B cell (primary cell): ENCODE data around the gene SLC35G1.

Experiments used
- EZH2 ChIP-seq: IDR thresholded peaks from 2 replicates; pipeline ENCODE4 v1.6.1; 2012; ENCODE audit warnings: borderline replicate concordance, low read depth, mild to moderate bottlenecking, moderate library complexity, low read length; ENCODE audit not compliant: insufficient read depth, poor library complexity, severe bottlenecking
- TF ChIP-seq, protein P1 (sequence below): fragments of 200-600 bp; IDR thresholded peaks from one replicate; pipeline ENCODE4 v1.8.0; 2022; ENCODE audit warnings: antibody characterized with exemption, mild to moderate bottlenecking

DNA sequence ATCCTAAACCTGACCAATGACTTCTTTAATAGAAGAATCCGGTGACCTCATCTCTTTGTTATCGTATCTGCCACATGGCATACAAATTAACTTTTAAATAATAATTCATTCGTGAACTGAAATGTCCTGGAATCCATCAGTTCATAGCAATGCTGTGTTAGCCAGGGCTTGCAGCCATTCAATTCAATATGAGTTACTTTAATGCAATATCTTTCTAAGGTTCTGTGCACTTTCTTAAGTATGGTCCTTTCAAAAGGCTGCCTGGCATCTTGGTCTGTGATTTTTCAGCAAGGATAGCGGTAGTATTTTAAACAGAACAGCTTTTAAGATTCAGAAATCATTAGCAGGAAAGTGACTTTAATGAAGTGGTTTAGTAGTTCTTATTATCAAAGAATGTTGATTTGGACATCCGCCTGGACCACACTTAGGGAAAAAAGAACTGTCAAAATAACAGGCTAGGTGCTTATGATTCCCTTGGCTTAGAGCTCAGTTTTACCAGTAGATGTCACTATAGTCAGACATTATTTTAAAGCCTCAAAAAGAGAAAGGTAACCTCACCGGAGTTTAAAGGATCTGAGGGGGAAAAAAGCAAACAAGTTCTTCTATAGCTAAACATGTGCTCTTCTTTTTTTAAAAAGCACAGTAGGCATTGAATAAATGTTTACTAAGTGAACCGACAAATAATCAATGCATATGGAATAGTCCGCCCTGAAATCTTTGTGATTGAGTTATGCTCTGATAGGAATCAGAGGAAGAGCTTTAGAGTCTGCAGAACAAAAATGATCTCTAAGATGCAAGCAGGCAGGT lies 22.7 kb downstream of the SLC35G1 start:
- TF ChIP-seq, protein P1, sequence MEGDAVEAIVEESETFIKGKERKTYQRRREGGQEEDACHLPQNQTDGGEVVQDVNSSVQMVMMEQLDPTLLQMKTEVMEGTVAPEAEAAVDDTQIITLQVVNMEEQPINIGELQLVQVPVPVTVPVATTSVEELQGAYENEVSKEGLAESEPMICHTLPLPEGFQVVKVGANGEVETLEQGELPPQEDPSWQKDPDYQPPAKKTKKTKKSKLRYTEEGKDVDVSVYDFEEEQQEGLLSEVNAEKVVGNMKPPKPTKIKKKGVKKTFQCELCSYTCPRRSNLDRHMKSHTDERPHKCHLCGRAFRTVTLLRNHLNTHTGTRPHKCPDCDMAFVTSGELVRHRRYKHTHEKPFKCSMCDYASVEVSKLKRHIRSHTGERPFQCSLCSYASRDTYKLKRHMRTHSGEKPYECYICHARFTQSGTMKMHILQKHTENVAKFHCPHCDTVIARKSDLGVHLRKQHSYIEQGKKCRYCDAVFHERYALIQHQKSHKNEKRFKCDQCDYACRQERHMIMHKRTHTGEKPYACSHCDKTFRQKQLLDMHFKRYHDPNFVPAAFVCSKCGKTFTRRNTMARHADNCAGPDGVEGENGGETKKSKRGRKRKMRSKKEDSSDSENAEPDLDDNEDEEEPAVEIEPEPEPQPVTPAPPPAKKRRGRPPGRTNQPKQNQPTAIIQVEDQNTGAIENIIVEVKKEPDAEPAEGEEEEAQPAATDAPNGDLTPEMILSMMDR: peak; percentile 9
- TF ChIP-seq EZH2: no peak
